HG02970 (cell line): ENCODE results near the gene CWF19L1.

Source experiments
- ATAC-seq: cut with Tn5 transposase; IDR thresholded peaks from one replicate; pipeline ENCODE4 v1.9.1; 2021; ENCODE audit warnings: mild to moderate bottlenecking, moderate library complexity, moderate number of reproducible peaks; ENCODE audit not compliant: unreplicated experiment, low FRiP score

Gene CWF19L1

GRCh38 chr10:100254191-100254590 lies 13.2 kb downstream of the CWF19L1 start:
- ATAC-seq, result no peak

DNA sequence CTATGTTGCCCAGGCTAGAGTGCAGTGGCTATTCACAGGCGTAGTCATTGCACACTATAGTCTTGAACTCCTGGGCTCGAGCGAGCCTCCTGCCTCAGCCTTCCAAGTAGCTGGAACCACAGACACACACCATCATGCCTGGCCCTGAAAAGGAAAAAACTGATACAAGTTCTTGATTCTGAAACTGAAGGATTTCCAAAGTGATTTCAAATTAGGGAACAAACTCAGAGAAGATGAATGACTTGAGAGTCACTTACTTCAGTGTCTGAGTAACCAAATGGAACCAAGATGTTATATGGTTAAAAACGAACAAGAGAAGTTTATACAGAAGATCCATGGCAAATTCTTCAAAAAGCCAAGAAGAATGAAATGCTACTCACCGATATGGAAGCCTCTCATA lies 14.4 kb downstream of the CWF19L1 start:
- ATAC-seq, result no peak

DNA sequence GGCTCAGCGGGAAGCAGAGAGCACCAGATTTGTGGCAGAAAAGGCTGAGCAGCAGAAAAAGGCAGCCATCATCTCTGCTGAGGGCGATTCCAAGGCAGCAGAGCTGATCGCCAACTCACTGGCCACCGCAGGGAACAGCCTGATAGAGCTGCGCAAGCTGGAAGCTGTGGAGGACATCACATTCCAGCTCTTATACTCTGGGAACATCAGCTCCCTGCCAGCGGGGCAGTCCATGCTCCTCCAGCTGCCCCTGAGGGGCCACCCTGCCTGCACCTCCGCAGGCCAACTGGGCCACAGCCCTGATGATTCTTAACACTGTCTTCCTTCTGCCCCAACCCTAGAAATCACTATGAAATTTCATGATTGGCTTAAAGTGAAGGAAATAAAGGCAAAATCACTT lies 18.6 kb downstream of the CWF19L1 start:
- ATAC-seq, result no peak

- ATAC-seq, result no peak
These were observed 21.8 kb downstream of the CWF19L1 start for GRCh38 chr10:100245484-100246220.

GRCh38 chr10:100239851-100240250 lies 27.6 kb downstream of the CWF19L1 start:
- no peak for ATAC-seq

- ATAC-seq, result no peak
These were observed 29.0 kb downstream of the CWF19L1 start for GRCh38 chr10:100238429-100238828.

- ATAC-seq, result no peak
These were observed 35.3 kb downstream of the CWF19L1 start for GRCh38 chr10:100232101-100232500.

DNA sequence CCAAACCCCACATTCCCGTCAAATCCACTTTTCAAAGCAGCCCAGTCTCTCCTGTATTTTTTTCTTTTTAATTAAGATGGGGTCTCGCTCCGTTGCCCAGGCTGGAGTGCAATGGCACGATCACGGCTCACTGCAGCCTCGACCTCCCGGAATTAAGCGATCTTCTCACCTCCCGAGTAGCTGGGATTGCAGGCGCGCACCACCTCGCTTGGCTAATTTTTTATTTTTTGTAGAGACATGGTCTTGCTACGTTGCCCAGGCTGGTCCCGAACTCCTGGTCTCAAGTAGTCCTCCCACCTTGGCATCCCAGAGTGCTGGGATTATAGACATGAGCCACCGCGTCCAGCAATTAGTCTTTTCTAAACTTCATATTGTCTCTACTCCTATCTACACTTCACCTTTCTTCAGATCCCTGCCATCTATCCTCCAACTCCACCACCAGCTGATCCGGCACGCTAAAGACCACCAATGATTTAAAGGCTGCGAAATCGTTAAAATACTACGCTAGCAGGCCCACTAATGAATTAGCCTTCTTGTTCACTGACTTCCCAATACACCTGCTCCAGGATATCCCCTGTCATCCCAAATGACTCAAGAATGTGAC lies 37.5 kb downstream of the CWF19L1 start:
- no peak for ATAC-seq

- no peak for ATAC-seq
These were observed 43.6 kb downstream of the CWF19L1 start for GRCh38 chr10:100223879-100224278.

DNA sequence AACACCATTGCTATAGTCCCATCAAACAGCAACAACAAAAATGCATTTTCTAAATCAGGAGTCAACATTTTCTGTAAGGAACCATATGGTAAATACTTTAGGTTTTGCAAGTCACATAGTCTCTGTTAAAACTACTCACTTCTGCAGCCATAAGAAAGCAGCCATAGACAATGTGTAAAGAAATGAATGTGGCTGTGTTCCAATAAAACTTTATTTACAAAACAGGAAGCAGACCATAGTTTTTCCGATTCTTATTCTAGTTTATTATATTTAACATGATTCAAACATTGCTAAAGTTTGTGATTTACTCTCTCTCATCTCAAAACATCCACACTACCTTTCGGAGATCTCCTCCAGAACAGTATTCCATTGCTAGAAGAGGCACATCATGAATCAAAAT lies 44.9 kb downstream of the CWF19L1 start:
- ATAC-seq, result no peak

DNA sequence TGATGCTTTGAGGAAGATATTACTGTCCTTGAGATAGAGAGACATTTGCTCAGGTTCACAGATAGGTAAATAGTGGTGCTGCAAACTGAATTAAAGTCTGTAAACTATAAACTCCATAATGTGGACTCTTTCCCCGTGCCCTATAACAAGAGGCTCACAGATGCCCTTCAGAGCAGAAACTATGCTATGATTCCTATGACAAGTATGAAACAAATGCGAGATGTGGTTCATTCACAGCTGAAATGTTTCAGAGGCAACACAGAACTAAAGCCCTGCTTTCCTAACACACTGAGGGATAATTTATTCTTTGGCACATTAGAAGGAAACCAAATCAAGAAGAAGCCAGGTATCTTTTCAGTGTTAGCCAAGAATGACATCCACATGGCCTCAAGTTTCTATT lies 51.4 kb downstream of the CWF19L1 start:
- no peak for ATAC-seq

GRCh38 chr10:100209303-100209702 lies 58.1 kb downstream of the CWF19L1 start:
- no peak for ATAC-seq

DNA sequence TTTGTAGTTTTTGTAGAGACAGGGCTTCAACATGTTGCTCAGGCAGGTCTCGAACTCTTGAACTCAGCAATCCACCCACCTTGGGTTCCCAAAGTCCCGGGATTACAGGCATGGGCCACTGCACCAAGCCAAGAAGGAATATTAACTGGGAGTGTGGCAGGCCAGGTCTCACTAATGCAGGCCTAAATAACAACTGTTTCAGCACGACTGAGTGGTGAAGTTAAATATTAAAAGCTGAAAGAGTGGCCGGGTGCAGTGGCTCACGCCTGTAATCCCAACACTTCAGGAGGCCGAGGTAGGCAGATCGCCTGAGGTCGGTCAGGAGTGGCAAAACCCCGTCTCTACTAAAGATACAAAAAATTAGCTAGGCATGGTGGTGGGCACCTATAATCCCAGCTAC lies 59.2 kb downstream of the CWF19L1 start:
- ATAC-seq, result no peak

GRCh38 chr10:100204370-100204769 lies 63.1 kb downstream of the CWF19L1 start:
- no peak for ATAC-seq

GRCh38 chr10:100201549-100201948 lies 65.9 kb downstream of the CWF19L1 start:
- no peak for ATAC-seq

DNA sequence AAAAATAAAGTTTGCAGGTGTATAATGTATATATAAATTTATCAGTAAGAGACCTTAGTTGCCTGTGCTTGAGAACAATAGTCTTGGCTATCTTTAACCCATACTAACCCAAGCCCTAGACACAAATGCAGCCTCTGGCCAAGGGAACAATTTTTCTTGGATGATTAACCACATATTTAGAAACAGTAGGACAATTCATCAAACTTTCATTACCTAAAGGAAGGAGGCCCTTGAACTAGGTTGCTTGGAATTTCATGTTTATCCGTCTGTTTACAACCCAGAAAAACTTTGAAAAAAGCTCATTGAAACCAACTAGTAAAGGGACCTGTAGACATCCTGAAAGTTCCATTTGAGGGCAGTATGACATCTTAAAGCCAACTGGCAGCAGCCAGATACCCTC lies 72.7 kb downstream of the CWF19L1 start:
- no peak for ATAC-seq

DNA sequence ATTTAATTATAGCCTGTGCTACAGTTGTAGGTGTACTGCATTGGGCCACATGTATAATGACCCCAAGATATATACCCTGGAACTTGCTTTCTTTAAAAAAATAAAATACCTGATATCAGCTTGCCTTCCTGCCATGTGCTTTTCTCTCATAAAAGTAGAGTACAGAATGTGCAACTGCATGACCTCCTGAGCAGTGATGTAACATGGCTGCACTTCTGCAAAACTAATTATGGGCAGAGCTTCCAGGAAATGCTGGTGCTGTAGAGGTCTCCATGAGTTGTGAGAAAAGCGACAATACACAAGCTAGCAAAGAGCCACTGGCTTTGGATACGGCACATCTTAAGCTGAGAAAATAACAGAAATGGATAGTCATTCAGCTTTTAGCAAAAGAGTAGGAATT lies 75.1 kb downstream of the CWF19L1 start:
- no peak for ATAC-seq

- peak; percentile 39 for ATAC-seq
These were observed 80.9 kb downstream of the CWF19L1 start for GRCh38 chr10:100186253-100187212.

DNA sequence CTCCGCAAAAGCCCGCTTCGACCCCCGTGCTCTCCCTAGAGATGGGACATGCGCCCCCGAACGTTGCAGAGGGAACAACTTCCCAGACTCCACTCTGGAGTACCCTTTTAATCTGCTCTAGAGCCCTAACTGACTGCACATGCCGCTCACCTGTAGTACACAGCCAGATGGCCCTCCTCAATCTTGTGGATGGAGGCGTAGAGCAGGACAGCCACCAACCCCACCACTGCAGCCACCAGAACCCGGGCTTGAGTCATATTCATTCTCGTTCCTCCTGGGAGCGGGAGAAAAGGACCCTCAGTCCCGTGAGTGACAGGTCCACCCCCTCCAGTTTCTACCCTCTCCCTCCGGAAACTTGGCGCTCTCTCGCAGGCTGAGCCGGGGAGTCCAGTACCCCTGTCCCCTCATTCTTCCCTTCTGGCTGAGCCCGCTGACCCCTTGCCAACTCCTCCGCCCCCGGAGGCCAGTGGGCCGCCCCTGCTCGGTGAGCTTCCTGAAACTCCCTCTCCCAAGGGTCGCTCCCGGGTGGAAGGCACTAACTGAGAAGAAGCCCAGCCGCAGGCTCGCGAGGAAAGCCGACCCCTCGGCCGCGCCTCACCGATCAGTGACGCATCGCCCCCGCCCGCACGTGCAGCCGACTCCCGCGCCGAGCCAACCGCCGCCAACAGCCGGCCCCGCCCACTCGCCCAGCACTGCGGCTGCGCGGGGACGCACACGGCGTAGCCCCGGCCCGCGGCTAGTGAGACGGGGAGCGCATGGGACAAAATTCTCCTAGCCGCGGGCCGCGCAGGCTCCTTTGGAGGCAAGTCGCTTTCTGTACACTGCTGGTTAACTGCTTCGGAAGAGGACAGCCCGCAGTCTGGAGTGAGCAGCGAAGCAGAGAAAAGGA lies 81.8 kb downstream of the CWF19L1 start, which contains the start of gene ERLIN1:
Gene ERLIN1 (minus strand): TSS at position 666 of the 889 bp plus-strand sequence. CDS start 403 bp downstream, at position 263.
- peak; percentile 81 for ATAC-seq

- no peak for ATAC-seq
These were observed 82.6 kb downstream of the CWF19L1 start for GRCh38 chr10:100184840-100185239.
